ENCODE measurements around the gene NNMT.

The NNMT gene

DNA sequence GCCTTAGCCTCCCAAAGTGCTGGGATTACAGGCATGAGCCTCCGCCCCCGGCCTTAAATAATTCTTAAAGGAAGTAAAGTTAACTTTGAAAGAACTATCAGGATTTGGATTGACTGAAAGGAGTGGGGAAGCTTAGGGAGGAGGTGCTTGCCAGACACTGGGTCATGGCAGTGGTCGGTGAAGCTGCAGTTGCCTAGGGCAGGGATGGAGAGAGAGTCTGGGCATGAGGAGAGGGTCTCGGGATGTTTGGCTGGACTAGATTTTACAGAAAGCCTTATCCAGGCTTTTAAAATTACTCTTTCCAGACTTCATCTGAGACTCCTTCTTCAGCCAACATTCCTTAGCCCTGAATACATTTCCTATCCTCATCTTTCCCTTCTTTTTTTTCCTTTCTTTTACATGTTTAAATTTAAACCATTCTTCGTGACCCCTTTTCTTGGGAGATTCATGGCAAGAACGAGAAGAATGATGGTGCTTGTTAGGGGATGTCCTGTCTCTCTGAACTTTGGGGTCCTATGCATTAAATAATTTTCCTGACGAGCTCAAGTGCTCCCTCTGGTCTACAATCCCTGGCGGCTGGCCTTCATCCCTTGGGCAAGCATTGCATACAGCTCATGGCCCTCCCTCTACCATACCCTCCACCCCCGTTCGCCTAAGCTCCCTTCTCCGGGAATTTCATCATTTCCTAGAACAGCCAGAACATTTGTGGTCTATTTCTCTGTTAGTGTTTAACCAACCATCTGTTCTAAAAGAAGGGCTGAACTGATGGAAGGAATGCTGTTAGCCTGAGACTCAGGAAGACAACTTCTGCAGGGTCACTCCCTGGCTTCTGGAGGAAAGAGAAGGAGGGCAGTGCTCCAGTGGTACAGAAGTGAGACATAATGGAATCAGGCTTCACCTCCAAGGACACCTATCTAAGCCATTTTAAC, at the start of gene NNMT:
NNMT (plus strand) TSS at position 724 of the 929 bp plus-strand sequence; CDS start at position 882, 158 bp downstream.
- DNase-seq (ENCODE audit: low spot score): no peak
- TF ChIP-seq, protein P1, sequence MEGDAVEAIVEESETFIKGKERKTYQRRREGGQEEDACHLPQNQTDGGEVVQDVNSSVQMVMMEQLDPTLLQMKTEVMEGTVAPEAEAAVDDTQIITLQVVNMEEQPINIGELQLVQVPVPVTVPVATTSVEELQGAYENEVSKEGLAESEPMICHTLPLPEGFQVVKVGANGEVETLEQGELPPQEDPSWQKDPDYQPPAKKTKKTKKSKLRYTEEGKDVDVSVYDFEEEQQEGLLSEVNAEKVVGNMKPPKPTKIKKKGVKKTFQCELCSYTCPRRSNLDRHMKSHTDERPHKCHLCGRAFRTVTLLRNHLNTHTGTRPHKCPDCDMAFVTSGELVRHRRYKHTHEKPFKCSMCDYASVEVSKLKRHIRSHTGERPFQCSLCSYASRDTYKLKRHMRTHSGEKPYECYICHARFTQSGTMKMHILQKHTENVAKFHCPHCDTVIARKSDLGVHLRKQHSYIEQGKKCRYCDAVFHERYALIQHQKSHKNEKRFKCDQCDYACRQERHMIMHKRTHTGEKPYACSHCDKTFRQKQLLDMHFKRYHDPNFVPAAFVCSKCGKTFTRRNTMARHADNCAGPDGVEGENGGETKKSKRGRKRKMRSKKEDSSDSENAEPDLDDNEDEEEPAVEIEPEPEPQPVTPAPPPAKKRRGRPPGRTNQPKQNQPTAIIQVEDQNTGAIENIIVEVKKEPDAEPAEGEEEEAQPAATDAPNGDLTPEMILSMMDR (IDR thresholded peaks at IDR 0.05; ENCODE audit: extremely low read depth, missing control alignments): no peak

DNA sequence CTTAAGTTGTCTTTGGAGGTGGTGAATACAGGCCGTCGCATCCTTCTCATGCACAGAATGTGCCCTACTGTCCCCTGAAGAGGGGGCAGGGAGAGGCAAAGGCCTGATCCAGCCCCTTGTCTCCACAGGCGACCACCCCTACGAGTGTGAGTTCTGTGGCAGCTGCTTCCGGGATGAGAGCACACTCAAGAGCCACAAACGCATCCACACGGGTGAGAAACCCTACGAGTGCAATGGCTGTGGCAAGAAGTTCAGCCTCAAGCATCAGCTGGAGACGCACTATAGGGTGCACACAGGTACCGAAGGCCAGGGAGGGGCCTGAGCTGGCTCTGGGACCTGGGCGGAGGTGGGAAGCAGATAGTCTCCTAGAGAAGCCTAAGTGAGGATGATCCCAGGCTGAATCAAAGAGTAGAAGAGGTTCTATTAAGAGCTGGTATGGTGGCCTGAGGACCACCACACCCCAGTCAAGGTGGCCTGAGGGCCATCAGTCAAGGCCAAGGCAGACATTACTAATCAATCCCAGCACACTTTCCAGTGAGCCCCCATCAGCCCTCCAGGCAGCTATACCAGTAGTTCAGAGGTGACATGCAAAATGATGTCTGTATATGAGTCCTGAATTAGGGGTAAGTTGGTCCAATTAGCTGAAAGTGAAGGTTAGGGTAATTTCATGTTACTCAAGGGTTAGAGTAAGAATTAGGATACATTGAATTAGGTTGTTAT, 49.0 kb upstream of the NNMT start:
- TF ChIP-seq, protein P1 (IDR thresholded peaks at IDR 0.05; ENCODE audit: extremely low read depth, missing control alignments): no peak
- no peak for DNase-seq (ENCODE audit: low spot score)

DNA sequence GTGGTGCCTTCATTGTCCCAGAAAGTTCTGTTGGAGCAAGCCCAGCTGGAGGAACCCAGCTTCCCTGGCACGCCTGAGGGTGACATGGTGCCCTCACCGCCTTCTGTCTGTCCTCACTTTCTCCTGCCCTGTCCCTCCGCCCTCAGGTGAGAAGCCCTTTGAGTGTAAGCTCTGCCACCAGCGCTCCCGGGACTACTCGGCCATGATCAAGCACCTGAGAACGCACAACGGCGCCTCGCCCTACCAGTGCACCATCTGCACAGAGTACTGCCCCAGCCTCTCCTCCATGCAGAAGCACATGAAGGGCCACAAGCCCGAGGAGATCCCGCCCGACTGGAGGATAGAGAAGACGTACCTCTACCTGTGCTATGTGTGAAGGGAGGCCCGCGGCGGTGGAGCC, 46.0 kb upstream of the NNMT start:
- TF ChIP-seq, protein P1 (IDR thresholded peaks at IDR 0.05; ENCODE audit: extremely low read depth, missing control alignments): no peak
- no peak for DNase-seq (ENCODE audit: low spot score)

DNA sequence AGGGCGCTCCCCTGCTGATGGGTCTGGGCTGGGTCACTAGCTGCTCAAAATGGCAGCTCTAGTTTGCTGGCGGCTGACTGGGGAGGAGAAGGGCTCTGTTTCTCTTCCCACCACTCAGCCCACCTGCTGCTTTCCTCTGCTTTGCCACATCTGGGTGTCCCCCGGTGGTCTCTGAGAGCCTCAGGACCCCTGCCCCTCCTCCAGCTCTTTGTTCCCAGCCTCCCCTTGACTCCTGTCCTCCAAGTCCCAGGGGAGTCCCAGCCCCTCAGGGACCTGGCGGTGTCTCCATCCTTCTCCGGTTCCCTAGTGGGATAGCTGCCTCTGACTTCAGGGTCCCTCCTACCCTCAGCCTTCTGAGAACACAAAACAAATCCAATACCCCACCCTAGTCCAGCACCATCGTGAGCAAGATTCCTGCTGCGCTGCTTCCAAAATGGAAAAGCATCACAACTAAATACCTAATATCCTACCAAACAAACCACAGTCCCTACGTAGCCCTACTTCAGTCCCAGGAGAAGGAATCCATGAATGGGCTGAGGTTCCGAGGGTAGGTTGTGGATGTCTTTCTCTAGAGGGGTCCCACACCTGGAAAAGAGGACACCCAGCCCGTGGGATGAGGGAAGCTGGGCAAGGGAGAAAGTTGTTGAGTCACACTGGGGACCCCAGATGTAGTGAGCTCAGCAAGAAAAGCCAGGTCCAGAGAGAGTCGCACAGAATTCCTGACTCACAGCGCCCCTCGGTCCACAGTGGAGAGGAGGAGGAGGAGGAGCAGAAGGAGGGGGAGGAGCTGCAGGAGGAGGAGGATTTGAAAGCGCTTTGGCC, 45.0 kb upstream of the NNMT start:
- no peak for DNase-seq (ENCODE audit: low spot score)
- TF ChIP-seq, protein P1 (IDR thresholded peaks at IDR 0.05; ENCODE audit: extremely low read depth, missing control alignments): no peak

DNA sequence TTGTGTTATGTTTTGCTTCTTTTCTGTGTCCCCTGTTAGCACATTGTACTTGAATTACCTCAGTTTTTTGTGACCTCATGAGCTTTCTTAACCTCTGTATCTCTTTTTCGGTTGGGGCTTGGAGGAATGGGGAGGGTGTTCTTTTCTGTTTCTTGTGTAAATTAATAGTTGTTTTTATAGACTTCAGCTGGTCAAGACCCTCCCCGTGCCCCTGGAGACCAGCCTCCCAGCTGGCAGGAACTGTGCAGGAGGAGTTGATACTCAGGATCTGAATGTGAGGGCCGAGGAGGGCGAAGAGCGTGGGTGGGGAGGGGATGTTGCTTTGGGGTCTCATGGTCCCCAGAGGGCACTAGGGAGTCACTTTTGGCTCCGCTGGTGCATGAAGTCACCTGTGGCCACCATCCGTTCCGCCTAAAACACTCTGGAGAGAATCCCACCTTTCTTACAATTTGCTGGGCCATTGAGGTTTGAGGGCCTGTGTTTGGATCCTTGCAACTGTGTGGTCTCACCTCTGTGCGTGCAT, 44.3 kb upstream of the NNMT start:
- no peak for DNase-seq (ENCODE audit: low spot score)
- TF ChIP-seq, protein P1 (IDR thresholded peaks at IDR 0.05; ENCODE audit: extremely low read depth, missing control alignments): no peak

GRCh38 chr11:114252767-114253166, 43.4 kb upstream of the NNMT start:
- DNase-seq (ENCODE audit: low spot score): no peak
- TF ChIP-seq, protein P1 (IDR thresholded peaks at IDR 0.05; ENCODE audit: extremely low read depth, missing control alignments): no peak
